ENCODE results near the gene CTXND2.
A peak's percentile ranks its signal among the peaks of the same experiment; 100 is the strongest.
"Not testable (repeated sequence)": the region's sequence is repeated elsewhere in the genome, so short reads cannot be mapped to it uniquely, and the experiment has no call there.

The CTXND2 gene

GRCh38 chr1:150887018-150887417 lies at the start of gene CTXND2:
CTXND2 (plus strand) TSS chr1:150887136; CDS start chr1:150912315, 25,179 bp downstream.
- no peak for DNase-seq

GRCh38 chr1:150840850-150841249 lies 46.1 kb upstream of the CTXND2 start:
- DNase-seq = not testable (repeated sequence)

GRCh38 chr1:150841626-150842025 lies 45.3 kb upstream of the CTXND2 start:
- DNase-seq = no peak

GRCh38 chr1:150842343-150842742 lies 44.6 kb upstream of the CTXND2 start:
- DNase-seq = no peak

GRCh38 chr1:150842964-150843363 lies 44.0 kb upstream of the CTXND2 start:
- no peak for DNase-seq

- no peak for DNase-seq
These were observed 43.5 kb upstream of the CTXND2 start for GRCh38 chr1:150843474-150843873.

- DNase-seq = no peak
These were observed 40.3 kb upstream of the CTXND2 start for GRCh38 chr1:150846473-150847146.

GRCh38 chr1:150850801-150851362 lies 36.1 kb upstream of the CTXND2 start:
- DNase-seq = not testable (repeated sequence)

GRCh38 chr1:150852734-150853133 lies 34.2 kb upstream of the CTXND2 start:
- not testable (repeated sequence) for DNase-seq

- DNase-seq = no peak
These were observed 23.2 kb upstream of the CTXND2 start for GRCh38 chr1:150863724-150864123.

GRCh38 chr1:150864200-150864599 lies 22.7 kb upstream of the CTXND2 start:
- not testable (repeated sequence) for DNase-seq

- DNase-seq = no peak
These were observed 17.3 kb upstream of the CTXND2 start for GRCh38 chr1:150869683-150870082.

GRCh38 chr1:150872572-150872971 lies 14.4 kb upstream of the CTXND2 start:
- no peak for DNase-seq

GRCh38 chr1:150873521-150873920 lies 13.4 kb upstream of the CTXND2 start:
- DNase-seq = no peak

GRCh38 chr1:150874455-150875196 lies 12.3 kb upstream of the CTXND2 start:
- no peak for DNase-seq

- DNase-seq = no peak
These were observed 11.5 kb upstream of the CTXND2 start for GRCh38 chr1:150875197-150876118.

- peak in 1 of 3 experiments; percentile 79 for DNase-seq
These were observed 10.8 kb upstream of the CTXND2 start for GRCh38 chr1:150876119-150876454.

GRCh38 chr1:150878931-150879330 lies 8.0 kb upstream of the CTXND2 start:
- not testable (repeated sequence) for DNase-seq

GRCh38 chr1:150881331-150882070 lies 5.4 kb upstream of the CTXND2 start:
- DNase-seq = no peak

GRCh38 chr1:150883121-150883520 lies 3.8 kb upstream of the CTXND2 start:
- not testable (repeated sequence) for DNase-seq

- DNase-seq = no peak
These were observed 1.8 kb downstream of the CTXND2 start for GRCh38 chr1:150888727-150889126.

GRCh38 chr1:150890033-150890416 lies 3.1 kb downstream of the CTXND2 start:
- no peak for DNase-seq

All from NCI-H1417 (cell line).